ENCODE results near the gene CEP57L1.

CEP57L1 gene

DNA sequence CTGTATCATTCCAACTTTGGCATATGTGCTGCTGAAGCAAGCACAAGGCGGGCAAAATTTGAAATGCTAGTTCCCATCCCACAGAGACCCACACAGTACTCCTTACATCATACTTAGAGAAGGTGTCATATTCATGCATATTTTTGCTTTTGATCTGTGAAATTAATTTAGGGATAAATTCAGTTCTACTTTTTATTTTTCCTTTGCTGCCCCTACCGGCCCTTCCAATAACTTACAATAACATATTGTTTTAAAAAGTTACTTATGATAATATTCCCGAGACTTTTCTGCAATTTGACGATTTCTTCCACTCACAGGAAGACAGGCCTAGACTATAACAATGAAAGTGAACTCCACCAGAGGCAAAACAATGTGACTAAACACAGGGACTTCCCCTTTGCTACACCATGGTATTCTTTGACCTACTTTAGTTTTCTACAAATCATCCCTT lies 35.7 kb upstream of the CEP57L1 start:
- no peak overlapping the region for H3K4me3 ChIP-seq (ENCODE audit: low read depth, low read length)
- TF ChIP-seq, protein P1, sequence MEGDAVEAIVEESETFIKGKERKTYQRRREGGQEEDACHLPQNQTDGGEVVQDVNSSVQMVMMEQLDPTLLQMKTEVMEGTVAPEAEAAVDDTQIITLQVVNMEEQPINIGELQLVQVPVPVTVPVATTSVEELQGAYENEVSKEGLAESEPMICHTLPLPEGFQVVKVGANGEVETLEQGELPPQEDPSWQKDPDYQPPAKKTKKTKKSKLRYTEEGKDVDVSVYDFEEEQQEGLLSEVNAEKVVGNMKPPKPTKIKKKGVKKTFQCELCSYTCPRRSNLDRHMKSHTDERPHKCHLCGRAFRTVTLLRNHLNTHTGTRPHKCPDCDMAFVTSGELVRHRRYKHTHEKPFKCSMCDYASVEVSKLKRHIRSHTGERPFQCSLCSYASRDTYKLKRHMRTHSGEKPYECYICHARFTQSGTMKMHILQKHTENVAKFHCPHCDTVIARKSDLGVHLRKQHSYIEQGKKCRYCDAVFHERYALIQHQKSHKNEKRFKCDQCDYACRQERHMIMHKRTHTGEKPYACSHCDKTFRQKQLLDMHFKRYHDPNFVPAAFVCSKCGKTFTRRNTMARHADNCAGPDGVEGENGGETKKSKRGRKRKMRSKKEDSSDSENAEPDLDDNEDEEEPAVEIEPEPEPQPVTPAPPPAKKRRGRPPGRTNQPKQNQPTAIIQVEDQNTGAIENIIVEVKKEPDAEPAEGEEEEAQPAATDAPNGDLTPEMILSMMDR (IDR thresholded peaks at IDR 0.05; ENCODE audit: control insufficient read depth, extremely low read depth, insufficient read depth) = peak; percentile 15; the same call in 1 of the 2 replicates
- no peak for DNase-seq (ENCODE audit: low read depth)

GRCh38 chr6:109060571-109060970 lies 34.7 kb upstream of the CEP57L1 start:
- DNase-seq (ENCODE audit: low read depth) = no peak
- no peak overlapping the region for H3K4me3 ChIP-seq (ENCODE audit: low read depth, low read length)
- TF ChIP-seq, protein P1 (IDR thresholded peaks at IDR 0.05; ENCODE audit: control insufficient read depth, extremely low read depth, insufficient read depth) = no peak

GRCh38 chr6:109062216-109062615 lies 33.1 kb upstream of the CEP57L1 start:
- no peak overlapping the region for H3K4me3 ChIP-seq (ENCODE audit: low read depth, low read length)
- DNase-seq (ENCODE audit: low read depth) = no peak
- TF ChIP-seq, protein P1 (IDR thresholded peaks at IDR 0.05; ENCODE audit: control insufficient read depth, extremely low read depth, insufficient read depth) = no peak

- no peak for DNase-seq (ENCODE audit: low read depth)
- H3K4me3 ChIP-seq (ENCODE audit: low read depth, low read length) = no peak overlapping the region
- TF ChIP-seq, protein P1 (IDR thresholded peaks at IDR 0.05; ENCODE audit: control insufficient read depth, extremely low read depth, insufficient read depth) = no peak
These were observed 32.4 kb upstream of the CEP57L1 start for GRCh38 chr6:109062767-109063352.

DNA sequence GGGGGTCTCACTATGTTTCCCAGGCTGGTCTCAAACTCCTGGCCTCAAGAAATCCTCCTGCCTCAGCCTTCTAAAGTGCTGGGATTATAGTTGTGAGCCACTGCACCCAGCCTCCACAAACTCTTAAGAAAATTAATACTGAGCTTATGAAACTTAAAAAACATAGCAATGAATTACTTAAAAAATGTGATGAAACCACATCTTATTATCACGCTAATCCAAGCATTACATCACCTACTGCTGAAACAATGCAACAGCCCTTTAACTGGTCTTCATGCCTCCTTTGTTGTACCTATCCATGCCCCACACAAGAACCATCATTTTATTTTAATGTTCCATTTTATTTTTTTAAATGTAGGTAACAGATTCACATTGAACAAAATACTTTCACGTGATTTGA lies 25.6 kb upstream of the CEP57L1 start:
- H3K4me3 ChIP-seq (ENCODE audit: low read depth, low read length) = no peak overlapping the region
- TF ChIP-seq, protein P1 (IDR thresholded peaks at IDR 0.05; ENCODE audit: control insufficient read depth, extremely low read depth, insufficient read depth) = no peak
- no peak for DNase-seq (ENCODE audit: low read depth)

DNA sequence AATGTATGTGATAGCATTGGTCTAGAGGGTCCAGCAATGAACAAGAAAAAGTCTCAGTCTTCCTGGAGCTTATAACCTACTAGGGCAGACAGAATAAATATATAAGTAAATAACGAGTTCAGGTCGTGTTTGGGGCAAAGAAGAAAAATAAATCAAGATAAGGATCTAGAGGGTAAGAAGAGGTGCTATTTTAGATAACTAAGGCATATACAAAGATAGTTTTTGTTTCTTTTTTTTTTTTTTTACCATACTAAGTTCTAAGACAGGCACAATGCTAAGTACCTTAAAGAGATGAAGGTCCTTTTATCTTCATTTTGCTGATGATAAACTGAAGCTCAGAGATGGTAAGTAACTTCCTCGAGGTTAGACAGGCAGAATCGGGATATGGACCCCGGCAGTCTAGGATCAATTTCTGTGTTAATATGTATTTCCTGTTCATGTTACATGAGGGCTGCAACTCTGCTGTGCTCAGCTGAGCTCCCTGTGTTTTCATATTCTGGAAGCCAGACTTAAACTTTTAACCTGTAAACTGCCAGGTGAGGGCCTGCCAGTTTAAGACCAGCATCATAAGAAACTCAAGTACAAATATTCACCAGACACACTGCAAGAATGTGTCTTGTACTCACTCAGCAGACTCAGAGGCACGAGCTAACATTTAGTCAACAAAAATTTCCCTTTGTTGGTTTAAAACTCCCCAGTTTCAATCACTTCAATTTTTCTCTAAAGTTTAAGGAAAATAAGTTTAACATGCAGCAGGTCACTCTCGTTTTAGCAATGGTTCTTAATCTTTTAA lies 24.0 kb upstream of the CEP57L1 start:
- H3K4me3 ChIP-seq (ENCODE audit: low read depth, low read length) = no peak overlapping the region
- DNase-seq (ENCODE audit: low read depth) = no peak
- TF ChIP-seq, protein P1 (IDR thresholded peaks at IDR 0.05; ENCODE audit: control insufficient read depth, extremely low read depth, insufficient read depth) = no peak

Data from LNCaP clone FGC (cell line).